NOMO-1 (cell line): ENCODE results near the gene EGLN2.
"Not testable (repeated sequence)": the region's sequence is repeated elsewhere in the genome, so short reads cannot be mapped to it uniquely, and the experiment has no call there.

ENCODE experiments used
- DNase-seq, 2 experiments: peaks; one replicate each; lab custom pipeline; 2025; ENCODE audit not compliant: unreplicated experiment in 2 of 2; lab: John Stamatoyannopoulos, UW

Gene EGLN2

GRCh38 chr19:40801426-40802299 lies 2.7 kb downstream of the EGLN2 start:
- no peak for DNase-seq

- no peak for DNase-seq
Observed at GRCh38 chr19:40802300-40803169, 3.5 kb downstream of the EGLN2 start.

GRCh38 chr19:40803170-40803856 lies 4.3 kb downstream of the EGLN2 start:
- no peak for DNase-seq

- DNase-seq: peak; percentile 24 to 73
Observed at GRCh38 chr19:40803857-40804782, 5.1 kb downstream of the EGLN2 start.

GRCh38 chr19:40804783-40805242 lies 5.8 kb downstream of the EGLN2 start:
- DNase-seq: no peak

GRCh38 chr19:40805258-40805868 lies 6.4 kb downstream of the EGLN2 start:
- DNase-seq: no peak

- peak; percentile 25 to 51 for DNase-seq
Observed at GRCh38 chr19:40806423-40807146, 7.6 kb downstream of the EGLN2 start.

- DNase-seq: no peak
Observed at GRCh38 chr19:40807147-40808020, 8.4 kb downstream of the EGLN2 start.

- no peak for DNase-seq
Observed at GRCh38 chr19:40808021-40808325, 9.0 kb downstream of the EGLN2 start.

GRCh38 chr19:40808497-40808896 lies 9.5 kb downstream of the EGLN2 start:
- DNase-seq: no peak

- DNase-seq: no peak
Observed at GRCh38 chr19:40809358-40810086, 10.5 kb downstream of the EGLN2 start.

- DNase-seq: no peak
Observed at GRCh38 chr19:40810160-40810559, 11.2 kb downstream of the EGLN2 start.

- peak; percentile 61 to 73 for DNase-seq
Observed at GRCh38 chr19:40810649-40811408, 11.8 kb downstream of the EGLN2 start.

GRCh38 chr19:40811478-40812341 lies 12.7 kb downstream of the EGLN2 start:
- DNase-seq: no peak

- DNase-seq: not testable (repeated sequence)
Observed at GRCh38 chr19:40812571-40812970, 13.6 kb downstream of the EGLN2 start.

GRCh38 chr19:40813182-40813581 lies 14.2 kb downstream of the EGLN2 start:
- no peak for DNase-seq
